HG03045 (cell line): ENCODE results near the gene PDGFD.

Experiments used
- ATAC-seq: cut with Tn5 transposase; IDR thresholded peaks from one replicate; pipeline ENCODE4 v1.9.1; 2021; ENCODE audit warnings: mild to moderate bottlenecking, moderate library complexity; ENCODE audit not compliant: unreplicated experiment

The PDGFD gene

GRCh38 chr11:104146421-104146820, 17.5 kb downstream of the PDGFD start:
- no peak for ATAC-seq

- no peak for ATAC-seq
These were observed 18.9 kb downstream of the PDGFD start for GRCh38 chr11:104145062-104145461.

GRCh38 chr11:104142698-104143097, 21.2 kb downstream of the PDGFD start:
- ATAC-seq = no peak

GRCh38 chr11:104136861-104137260, 27.1 kb downstream of the PDGFD start:
- ATAC-seq = no peak

- no peak for ATAC-seq
These were observed 29.2 kb downstream of the PDGFD start for GRCh38 chr11:104134745-104135144.

- no peak for ATAC-seq
These were observed 33.8 kb downstream of the PDGFD start for GRCh38 chr11:104130161-104130560.

- ATAC-seq = no peak
These were observed 34.8 kb downstream of the PDGFD start for GRCh38 chr11:104129145-104129544.

- ATAC-seq = no peak
These were observed 36.1 kb downstream of the PDGFD start for GRCh38 chr11:104127828-104128227.

GRCh38 chr11:104126464-104126863, 37.5 kb downstream of the PDGFD start:
- no peak for ATAC-seq

- ATAC-seq = no peak
These were observed 39.0 kb downstream of the PDGFD start for GRCh38 chr11:104124979-104125378.

GRCh38 chr11:104122836-104123235, 41.1 kb downstream of the PDGFD start:
- no peak for ATAC-seq

GRCh38 chr11:104122011-104122635, 41.8 kb downstream of the PDGFD start:
- no peak for ATAC-seq

GRCh38 chr11:104120493-104121137, 43.3 kb downstream of the PDGFD start:
- no peak for ATAC-seq

GRCh38 chr11:104118105-104118744, 45.7 kb downstream of the PDGFD start:
- ATAC-seq = no peak

GRCh38 chr11:104113541-104113940, 50.4 kb downstream of the PDGFD start:
- ATAC-seq = no peak

- no peak for ATAC-seq
These were observed 57.7 kb downstream of the PDGFD start for GRCh38 chr11:104106136-104106754.

GRCh38 chr11:104105155-104105554, 58.8 kb downstream of the PDGFD start:
- ATAC-seq = no peak

GRCh38 chr11:104104664-104105063, 59.3 kb downstream of the PDGFD start:
- no peak for ATAC-seq

GRCh38 chr11:104104201-104104600, 59.7 kb downstream of the PDGFD start:
- no peak for ATAC-seq

GRCh38 chr11:104098555-104098954, 65.4 kb downstream of the PDGFD start:
- no peak for ATAC-seq

GRCh38 chr11:104098132-104098531, 65.8 kb downstream of the PDGFD start:
- ATAC-seq = no peak

GRCh38 chr11:104096900-104097299, 67.0 kb downstream of the PDGFD start:
- ATAC-seq = no peak
